CD14-positive monocyte (primary cell): Measurements from ENCODE around the gene GPD1L. TPM values are rescaled to one million over a fixed set of nuclear protein-coding genes. Genes with fewer than 3 reads are reported as not detected.

Experiments used
- DNase-seq, 3 donors: peaks; one replicate each; pipeline ENCODE4 v3.0.0-alpha.2; 2011 to 2022
- H2AFZ ChIP-seq: 2 replicates; pipeline ENCODE4 v1.6.0; 2012; ENCODE audit warnings: mild to moderate bottlenecking, low read depth, low read length, inconsistent platforms; ENCODE audit not compliant: insufficient read depth, poor library complexity, severe bottlenecking
- H3K27ac ChIP-seq, 2 donors: 1 replicate in 1 of 2; 2 replicates in 1 of 2; pipeline ENCODE4 v1.5.1; 2012 to 2013; ENCODE audit warnings: low read length in 2 of 2, control low read depth in 1 of 2, inconsistent platforms in 1 of 2, low read depth in 1 of 2, mild to moderate bottlenecking in 1 of 2
- H3K27me3 ChIP-seq, 2 donors: one replicate each; pipeline versions ENCODE4 v1.6.0 to v1.6.1; 2011 to 2013; ENCODE audit warnings: low read length in 2 of 2; ENCODE audit not compliant: control insufficient read depth in 2 of 2, insufficient read depth in 2 of 2
- H3K36me3 ChIP-seq, 2 donors: replicated peaks in 1 of 2; 1 replicate in 1 of 2; 2 replicates in 1 of 2; pipeline versions ENCODE4 v1.5.1 to v1.6.1; 2012 to 2013; ENCODE audit warnings: low read length in 2 of 2, control low read depth in 1 of 2, inconsistent platforms in 1 of 2, mild to moderate bottlenecking in 1 of 2; ENCODE audit not compliant: insufficient read depth in 2 of 2, control insufficient read depth in 1 of 2
- H3K4me1 ChIP-seq, 2 donors: 1 replicate in 1 of 2; 2 replicates in 1 of 2; pipeline versions ENCODE4 v1.5.1 to v1.6.1; 2012 to 2013; ENCODE audit warnings: low read length in 2 of 2, control low read depth in 1 of 2, inconsistent platforms in 1 of 2, mild to moderate bottlenecking in 1 of 2, moderate library complexity in 1 of 2; ENCODE audit not compliant: insufficient read depth in 2 of 2, control insufficient read depth in 1 of 2
- H3K4me2 ChIP-seq: replicated peaks from 2 replicates; pipeline ENCODE3; 2012; ENCODE audit warnings: low read length, moderate library complexity, mild to moderate bottlenecking; ENCODE audit not compliant: poor library complexity, severe bottlenecking; ENCODE audit errors: extremely low read depth
- H3K4me3 ChIP-seq, 3 experiments: fragments of 200-600 bp in 1 of 3; sonication (generic) in 1 of 3; replicated peaks in 1 of 3; 1 replicate in 2 of 3; 2 replicates in 1 of 3; pipeline ENCODE4 v1.5.1; 2011 to 2013; ENCODE audit warnings: low read length in 3 of 3, mild to moderate bottlenecking in 3 of 3, control low read depth in 2 of 3, low read depth in 2 of 3, inconsistent platforms in 1 of 3, moderate library complexity in 1 of 3
- H3K79me2 ChIP-seq: 2 replicates; pipeline ENCODE4 v1.6.0; 2012; ENCODE audit warnings: mild to moderate bottlenecking, control low read depth, inconsistent platforms, low read length, moderate library complexity; ENCODE audit not compliant: insufficient read depth
- H3K9ac ChIP-seq: 2 replicates; pipeline ENCODE4 v1.6.0; 2017; ENCODE audit warnings: low read length, mild to moderate bottlenecking; ENCODE audit not compliant: insufficient read depth, poor library complexity, severe bottlenecking
- H3K9me3 ChIP-seq, 2 donors: replicated peaks in 1 of 2; 1 replicate in 1 of 2; 2 replicates in 1 of 2; pipeline versions ENCODE4 v1.5.1 to v1.6.1; 2012 to 2013; ENCODE audit warnings: low read length in 2 of 2, control low read depth in 1 of 2; ENCODE audit not compliant: control insufficient read depth in 1 of 2, insufficient read depth in 1 of 2
- H4K20me1 ChIP-seq: 2 replicates; pipeline ENCODE4 v1.6.0; 2012; ENCODE audit warnings: mild to moderate bottlenecking, low read length, control low read depth, moderate library complexity; ENCODE audit not compliant: insufficient read depth
- H3K27ac Mint-ChIP-seq, 7 donors: one replicate each; pipeline ENCODE4 v1.8.0; 2020; ENCODE audit warnings: mild to moderate bottlenecking in 7 of 7, mixed read lengths in 7 of 7, moderate library complexity in 6 of 7, inconsistent platforms in 2 of 7
- H3K27me3 Mint-ChIP-seq, 3 donors: one replicate each; pipeline ENCODE4 v1.8.0; 2021 to 2022; ENCODE audit warnings: low read depth in 3 of 3, mild to moderate bottlenecking in 3 of 3, mixed read lengths in 3 of 3, moderate library complexity in 3 of 3, inconsistent platforms in 1 of 3
- H3K36me3 Mint-ChIP-seq, 2 donors: one replicate each; pipeline ENCODE4 v1.8.0; 2020; ENCODE audit warnings: mixed read lengths in 2 of 2, inconsistent platforms in 1 of 2, mild to moderate bottlenecking in 1 of 2
- H3K4me1 Mint-ChIP-seq: one replicate; pipeline ENCODE4 v1.8.0; 2020; ENCODE audit warnings: mild to moderate bottlenecking, mixed read lengths
- H3K4me3 Mint-ChIP-seq, 2 donors: one replicate each; pipeline ENCODE4 v1.8.0; 2020; ENCODE audit warnings: mild to moderate bottlenecking in 2 of 2, mixed read lengths in 2 of 2, moderate library complexity in 1 of 2
- H3K9me3 Mint-ChIP-seq, 7 donors: one replicate each; pipeline ENCODE4 v1.8.0; 2020 to 2022; ENCODE audit warnings: mixed read lengths in 7 of 7, mild to moderate bottlenecking in 6 of 7, moderate library complexity in 6 of 7, inconsistent platforms in 2 of 7
- CTCF ChIP-seq: fragments of 200-600 bp; IDR thresholded peaks from one replicate; pipeline ENCODE4 v1.8.0; 2022; ENCODE audit warnings: antibody characterized with exemption, mild to moderate bottlenecking
- WGBS: methylation state at CpG from one replicate; pipeline ENCODE4 v1.1.5; 2013; ENCODE audit warnings: missing lambda C conversion rate; ENCODE audit not compliant: insufficient coverage; 5-methylcytosine and 5-hydroxymethylcytosine counted together
- intact Hi-C, 2 donors: fragments of 100-400 bp; cut with micrococcal nuclease; formaldehyde crosslinking; loops; one replicate each; pipeline versions ENCODE4 v1.15.0 to v1.15.1; 2023
- polyA plus RNA-seq, 3 donors: library from polyadenylated mRNA; depleted of rRNA in 1 of 3; unstranded in 2 of 3; stranded (reverse) in 1 of 3; fragments of 300-500 nt in 2 of 3; fragments of >200 nt in 1 of 3; fragmentation: Illumina TruSeq in 2 of 3; gene quantifications; 1 replicate in 2 of 3; 2 replicates in 1 of 3; pipeline ENCODE4 v1.2.3, GENCODE V29; 2012 to 2021

Gene GPD1L
- polyA plus RNA-seq, 3 donors = 4.9 to 11.8 (median 10.2) TPM

- H3K4me2 ChIP-seq = no peak overlapping the region
- H3K4me3 Mint-ChIP-seq = no peak overlapping the region
- peaks cover 4 to 6% (median 4%) of the 10 kb centered on the region in 3 donors for H3K27me3 Mint-ChIP-seq
- peaks cover 12% of the 10 kb centered on the region for H3K4me1 Mint-ChIP-seq
- TF ChIP-seq CTCF = no peak
- intact Hi-C loops = no loop called here
- H3K9ac ChIP-seq = no peak overlapping the region
- H3K79me2 ChIP-seq = no peaks in the 10 kb centered on the region
- H3K9me3 Mint-ChIP-seq = peaks cover 0 to 1% (median 0%) of the 10 kb centered on the region in 7 donors
- H2AFZ ChIP-seq = no peak overlapping the region
- H3K27ac Mint-ChIP-seq = no peak overlapping the region
- H3K27me3 ChIP-seq = peaks cover 0 to 2% of the 10 kb centered on the region in 2 donors
- DNase-seq = no peak
- no peaks in the 10 kb centered on the region for H3K36me3 ChIP-seq
- H3K9me3 ChIP-seq = no peaks in the 10 kb centered on the region
- no peaks in the 10 kb centered on the region for H3K36me3 Mint-ChIP-seq
- no peaks in the 10 kb centered on the region for H4K20me1 ChIP-seq
- H3K27ac ChIP-seq = no peak overlapping the region
- no peak overlapping the region for H3K4me3 ChIP-seq
- 100% methylated on average over 1 of the region's 6 CpGs for WGBS
- H3K4me1 ChIP-seq = peaks cover 0 to 5% of the 10 kb centered on the region in 2 donors
Measured at GRCh38 chr3:32181796-32182195, 75.4 kb downstream of the GPD1L start.

GRCh38 chr3:32184187-32184730 lies 77.8 kb downstream of the GPD1L start:
- intact Hi-C loops = no loop called here
- Histone ChIP-seq H3K4me3 (no peak overlapping the region), H2AFZ (no peak overlapping the region), H3K4me2 (no peak overlapping the region), H3K79me2 (no peaks in the 10 kb centered on the region), H3K36me3 (no peaks in the 10 kb centered on the region), H3K27me3 (peaks cover 0 to 2% of the 10 kb centered on the region in 2 donors), H3K27ac (no peak overlapping the region), H4K20me1 (no peaks in the 10 kb centered on the region), H3K9me3 (no peaks in the 10 kb centered on the region), H3K9ac (no peak overlapping the region), H3K4me1 (no peaks in the 10 kb centered on the region)
- H3K36me3 Mint-ChIP-seq = no peaks in the 10 kb centered on the region
- DNase-seq = no peak
- H3K27ac Mint-ChIP-seq = no peak overlapping the region
- H3K4me3 Mint-ChIP-seq = no peak overlapping the region
- H3K27me3 Mint-ChIP-seq = peaks cover 0 to 5% (median 2%) of the 10 kb centered on the region in 3 donors
- H3K9me3 Mint-ChIP-seq = no peaks in the 10 kb centered on the region
- no peak for TF ChIP-seq CTCF
- no peaks in the 10 kb centered on the region for H3K4me1 Mint-ChIP-seq
- 100% methylated on average over 1 of the region's 3 CpGs for WGBS
